NCI-H510A treated with DMSO at 0.1 percent for 48 hours (cell line): ENCODE measurements around the gene MKX.
"Not testable (repeated sequence)": the region's sequence is repeated elsewhere in the genome, so short reads cannot be mapped to it uniquely, and the experiment has no call there.

Experiments used
- DNase-seq: peaks from one replicate; lab custom pipeline; 2025; lab: John Stamatoyannopoulos, UW

MKX gene

GRCh38 chr10:27692663-27693062 is 53.0 kb downstream of the MKX start:
- no peak for DNase-seq

- DNase-seq = no peak
Measured at GRCh38 chr10:27688991-27689390, 56.6 kb downstream of the MKX start.

- no peak for DNase-seq
Measured at GRCh38 chr10:27688276-27688675, 57.3 kb downstream of the MKX start.

- DNase-seq = no peak
Measured at GRCh38 chr10:27687743-27688142, 57.9 kb downstream of the MKX start.

GRCh38 chr10:27687326-27687725 is 58.3 kb downstream of the MKX start:
- no peak for DNase-seq

- DNase-seq = no peak
Measured at GRCh38 chr10:27685681-27686080, 59.9 kb downstream of the MKX start.

- no peak for DNase-seq
Measured at GRCh38 chr10:27683226-27683625, 62.4 kb downstream of the MKX start.

GRCh38 chr10:27681795-27682194 is 63.8 kb downstream of the MKX start:
- DNase-seq = not testable (repeated sequence)

GRCh38 chr10:27680691-27681605 is 64.7 kb downstream of the MKX start:
- no peak for DNase-seq

GRCh38 chr10:27680006-27680557 is 65.5 kb downstream of the MKX start:
- no peak for DNase-seq

- no peak for DNase-seq
Measured at GRCh38 chr10:27679369-27679912, 66.2 kb downstream of the MKX start.

- DNase-seq = no peak
Measured at GRCh38 chr10:27678166-27678565, 67.5 kb downstream of the MKX start.

GRCh38 chr10:27673065-27673464 is 72.6 kb downstream of the MKX start:
- DNase-seq = no peak

GRCh38 chr10:27671821-27672220 is 73.8 kb downstream of the MKX start:
- no peak for DNase-seq

GRCh38 chr10:27664461-27664860 is 81.2 kb downstream of the MKX start:
- DNase-seq = no peak

- DNase-seq = no peak
Measured at GRCh38 chr10:27663621-27664020, 82.0 kb downstream of the MKX start.

GRCh38 chr10:27661514-27662286 is 83.9 kb downstream of the MKX start:
- DNase-seq = no peak

- DNase-seq = no peak
Measured at GRCh38 chr10:27660711-27661110, 84.9 kb downstream of the MKX start.

GRCh38 chr10:27660268-27660667 is 85.4 kb downstream of the MKX start:
- no peak for DNase-seq

- no peak for DNase-seq
Measured at GRCh38 chr10:27659786-27660185, 85.8 kb downstream of the MKX start.

- no peak for DNase-seq
Measured at GRCh38 chr10:27658788-27659187, 86.8 kb downstream of the MKX start.

- DNase-seq = no peak
Measured at GRCh38 chr10:27655296-27655695, 90.3 kb downstream of the MKX start.

GRCh38 chr10:27654284-27654683 is 91.3 kb downstream of the MKX start:
- no peak for DNase-seq
